Measurements from ENCODE around the gene GNLY.
"Not testable (repeated sequence)": the region's sequence is repeated elsewhere in the genome, so short reads cannot be mapped to it uniquely, and the experiment has no call there.

GRCh38 chr2:85660301-85660700 is 33.9 kb upstream of the GNLY start:
- TF ChIP-seq, protein P1, sequence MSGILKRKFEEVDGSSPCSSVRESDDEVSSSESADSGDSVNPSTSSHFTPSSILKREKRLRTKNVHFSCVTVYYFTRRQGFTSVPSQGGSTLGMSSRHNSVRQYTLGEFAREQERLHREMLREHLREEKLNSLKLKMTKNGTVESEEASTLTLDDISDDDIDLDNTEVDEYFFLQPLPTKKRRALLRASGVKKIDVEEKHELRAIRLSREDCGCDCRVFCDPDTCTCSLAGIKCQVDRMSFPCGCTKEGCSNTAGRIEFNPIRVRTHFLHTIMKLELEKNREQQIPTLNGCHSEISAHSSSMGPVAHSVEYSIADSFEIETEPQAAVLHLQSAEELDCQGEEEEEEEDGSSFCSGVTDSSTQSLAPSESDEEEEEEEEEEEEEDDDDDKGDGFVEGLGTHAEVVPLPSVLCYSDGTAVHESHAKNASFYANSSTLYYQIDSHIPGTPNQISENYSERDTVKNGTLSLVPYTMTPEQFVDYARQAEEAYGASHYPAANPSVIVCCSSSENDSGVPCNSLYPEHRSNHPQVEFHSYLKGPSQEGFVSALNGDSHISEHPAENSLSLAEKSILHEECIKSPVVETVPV (CRISPR knock-in tag; IDR thresholded peaks at IDR 0.05) = not testable (repeated sequence)
- TF ChIP-seq CREB5 (CRISPR knock-in tag; IDR thresholded peaks at IDR 0.05; ENCODE audit: low read depth); ARNTL (CRISPR knock-in tag; IDR thresholded peaks at IDR 0.05; ENCODE audit: borderline replicate concordance, low read depth); ZC3H10 (CRISPR knock-in tag; IDR thresholded peaks at IDR 0.05); ZNF70 (CRISPR knock-in tag; IDR thresholded peaks at IDR 0.05); OSR1 (CRISPR knock-in tag; IDR thresholded peaks at IDR 0.05); BACH2 (CRISPR knock-in tag; IDR thresholded peaks at IDR 0.05; ENCODE audit: borderline replicate concordance); ZFP30 (CRISPR knock-in tag; IDR thresholded peaks at IDR 0.05); TOX (CRISPR knock-in tag; IDR thresholded peaks at IDR 0.05; ENCODE audit: borderline replicate concordance): not testable (repeated sequence)
- TF ChIP-seq, protein P2, sequence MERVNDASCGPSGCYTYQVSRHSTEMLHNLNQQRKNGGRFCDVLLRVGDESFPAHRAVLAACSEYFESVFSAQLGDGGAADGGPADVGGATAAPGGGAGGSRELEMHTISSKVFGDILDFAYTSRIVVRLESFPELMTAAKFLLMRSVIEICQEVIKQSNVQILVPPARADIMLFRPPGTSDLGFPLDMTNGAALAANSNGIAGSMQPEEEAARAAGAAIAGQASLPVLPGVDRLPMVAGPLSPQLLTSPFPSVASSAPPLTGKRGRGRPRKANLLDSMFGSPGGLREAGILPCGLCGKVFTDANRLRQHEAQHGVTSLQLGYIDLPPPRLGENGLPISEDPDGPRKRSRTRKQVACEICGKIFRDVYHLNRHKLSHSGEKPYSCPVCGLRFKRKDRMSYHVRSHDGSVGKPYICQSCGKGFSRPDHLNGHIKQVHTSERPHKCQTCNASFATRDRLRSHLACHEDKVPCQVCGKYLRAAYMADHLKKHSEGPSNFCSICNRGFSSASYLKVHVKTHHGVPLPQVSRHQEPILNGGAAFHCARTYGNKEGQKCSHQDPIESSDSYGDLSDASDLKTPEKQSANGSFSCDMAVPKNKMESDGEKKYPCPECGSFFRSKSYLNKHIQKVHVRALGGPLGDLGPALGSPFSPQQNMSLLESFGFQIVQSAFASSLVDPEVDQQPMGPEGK (CRISPR knock-in tag; IDR thresholded peaks at IDR 0.05; ENCODE audit: borderline replicate concordance) = not testable (repeated sequence)
- TF ChIP-seq, protein P3, sequence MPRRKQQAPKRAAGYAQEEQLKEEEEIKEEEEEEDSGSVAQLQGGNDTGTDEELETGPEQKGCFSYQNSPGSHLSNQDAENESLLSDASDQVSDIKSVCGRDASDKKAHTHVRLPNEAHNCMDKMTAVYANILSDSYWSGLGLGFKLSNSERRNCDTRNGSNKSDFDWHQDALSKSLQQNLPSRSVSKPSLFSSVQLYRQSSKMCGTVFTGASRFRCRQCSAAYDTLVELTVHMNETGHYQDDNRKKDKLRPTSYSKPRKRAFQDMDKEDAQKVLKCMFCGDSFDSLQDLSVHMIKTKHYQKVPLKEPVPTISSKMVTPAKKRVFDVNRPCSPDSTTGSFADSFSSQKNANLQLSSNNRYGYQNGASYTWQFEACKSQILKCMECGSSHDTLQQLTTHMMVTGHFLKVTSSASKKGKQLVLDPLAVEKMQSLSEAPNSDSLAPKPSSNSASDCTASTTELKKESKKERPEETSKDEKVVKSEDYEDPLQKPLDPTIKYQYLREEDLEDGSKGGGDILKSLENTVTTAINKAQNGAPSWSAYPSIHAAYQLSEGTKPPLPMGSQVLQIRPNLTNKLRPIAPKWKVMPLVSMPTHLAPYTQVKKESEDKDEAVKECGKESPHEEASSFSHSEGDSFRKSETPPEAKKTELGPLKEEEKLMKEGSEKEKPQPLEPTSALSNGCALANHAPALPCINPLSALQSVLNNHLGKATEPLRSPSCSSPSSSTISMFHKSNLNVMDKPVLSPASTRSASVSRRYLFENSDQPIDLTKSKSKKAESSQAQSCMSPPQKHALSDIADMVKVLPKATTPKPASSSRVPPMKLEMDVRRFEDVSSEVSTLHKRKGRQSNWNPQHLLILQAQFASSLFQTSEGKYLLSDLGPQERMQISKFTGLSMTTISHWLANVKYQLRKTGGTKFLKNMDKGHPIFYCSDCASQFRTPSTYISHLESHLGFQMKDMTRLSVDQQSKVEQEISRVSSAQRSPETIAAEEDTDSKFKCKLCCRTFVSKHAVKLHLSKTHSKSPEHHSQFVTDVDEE (CRISPR knock-in tag; IDR thresholded peaks at IDR 0.05) = not testable (repeated sequence)

Measured in SK-N-SH treated with all-trans-retinoic acid at 6 μM for 48 hours (cell line).